Fibroblast of peridontal ligament (primary cell): ENCODE data around the gene PCBP3.
A peak's percentile ranks its signal among the peaks of the same experiment; 100 is the strongest.
"Not testable (repeated sequence)": the region's sequence is repeated elsewhere in the genome, so short reads cannot be mapped to it uniquely, and the experiment has no call there.

Experiments used
- DNase-seq: peaks from one replicate; pipeline ENCODE4 v3.0.0-alpha.2; 2010; ENCODE audit errors: extremely low read depth

The PCBP3 gene

DNA sequence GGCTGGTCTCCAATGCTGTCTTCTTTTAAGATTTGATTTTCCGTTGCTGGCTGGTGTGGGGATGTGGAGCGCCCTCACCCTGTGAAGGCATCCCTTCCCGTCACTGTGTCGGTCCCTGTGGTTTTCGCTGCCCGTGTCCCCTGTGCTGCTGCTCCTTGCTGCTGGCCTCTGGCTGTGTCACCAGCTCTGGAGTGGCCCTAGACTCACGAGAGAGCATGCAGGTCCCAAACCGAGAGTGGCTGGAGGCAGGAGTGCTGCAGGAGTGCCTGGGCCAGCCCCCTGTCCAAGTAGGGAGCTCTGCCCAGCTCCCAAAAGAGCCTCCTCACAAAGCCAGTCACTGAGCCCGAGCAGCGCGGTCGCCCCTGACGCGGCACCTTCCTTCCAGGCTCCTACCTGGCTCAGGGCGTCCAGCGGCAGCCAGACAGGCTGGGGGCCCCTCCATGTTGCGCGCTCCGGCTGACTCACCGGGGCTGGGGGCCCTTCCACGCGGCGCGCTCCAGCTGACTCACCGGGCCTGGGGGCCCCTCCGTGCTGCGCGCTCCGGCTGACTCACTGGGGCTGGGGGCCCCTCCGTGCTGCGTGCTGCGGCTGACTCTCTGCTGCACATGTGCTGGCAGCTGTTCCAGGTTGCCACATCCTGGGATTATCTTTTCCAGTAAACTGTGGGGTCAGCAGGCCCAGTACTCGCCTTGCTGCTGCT, 231.3 kb downstream of the PCBP3 start:
- DNase-seq = peak; percentile 93

- DNase-seq = no peak
Observed at GRCh38 chr21:45875416-45875760, 231.9 kb downstream of the PCBP3 start.

- DNase-seq = no peak
Observed at GRCh38 chr21:45875881-45876280, 232.4 kb downstream of the PCBP3 start.

- no peak for DNase-seq
Observed at GRCh38 chr21:45876381-45877170, 233.1 kb downstream of the PCBP3 start.

- no peak for DNase-seq
Observed at GRCh38 chr21:45877171-45877438, 233.6 kb downstream of the PCBP3 start.

GRCh38 chr21:45877821-45878469, 234.4 kb downstream of the PCBP3 start:
- no peak for DNase-seq

- peak; percentile 68 for DNase-seq
Observed at GRCh38 chr21:45880097-45881068, 236.9 kb downstream of the PCBP3 start.

DNA sequence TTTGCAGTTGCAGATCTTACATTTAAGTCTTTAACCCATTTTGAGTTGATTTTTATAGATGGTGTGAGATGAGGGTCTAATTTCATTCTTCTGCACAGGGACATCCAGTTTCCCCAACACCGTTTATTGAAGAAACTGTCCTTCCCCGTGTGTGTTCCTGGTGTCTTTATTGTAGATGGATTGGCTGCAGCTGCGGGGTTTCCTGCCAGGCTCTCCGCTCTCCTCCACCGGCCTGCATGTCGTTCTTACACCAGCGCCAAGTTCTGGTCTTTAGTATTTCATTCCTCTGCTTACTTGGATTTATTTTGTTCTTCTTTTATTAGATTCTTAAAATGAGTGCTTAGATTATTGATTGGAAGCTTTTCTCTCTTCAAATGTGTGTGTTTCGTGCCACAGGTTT, 239.1 kb downstream of the PCBP3 start:
- no peak for DNase-seq

DNA sequence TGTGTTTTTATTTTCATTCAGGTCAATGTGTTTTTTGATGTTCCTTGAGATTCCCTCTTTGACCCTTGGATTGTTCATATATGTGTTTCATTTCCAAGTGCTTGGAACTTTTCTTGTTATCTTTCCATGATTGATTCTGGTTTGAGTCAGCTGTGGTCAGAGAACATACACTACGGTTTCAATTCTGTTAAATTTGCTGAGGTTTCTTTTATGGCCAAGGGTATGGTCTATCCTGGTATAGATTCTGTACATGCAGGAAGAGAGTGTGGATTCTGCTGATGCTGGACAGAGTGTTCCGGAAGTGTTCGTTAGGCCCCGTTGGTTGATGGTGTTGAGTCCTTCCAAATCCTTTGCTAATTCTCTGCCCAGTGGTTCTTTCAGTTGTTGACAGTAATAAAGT, 239.6 kb downstream of the PCBP3 start:
- DNase-seq = no peak

DNA sequence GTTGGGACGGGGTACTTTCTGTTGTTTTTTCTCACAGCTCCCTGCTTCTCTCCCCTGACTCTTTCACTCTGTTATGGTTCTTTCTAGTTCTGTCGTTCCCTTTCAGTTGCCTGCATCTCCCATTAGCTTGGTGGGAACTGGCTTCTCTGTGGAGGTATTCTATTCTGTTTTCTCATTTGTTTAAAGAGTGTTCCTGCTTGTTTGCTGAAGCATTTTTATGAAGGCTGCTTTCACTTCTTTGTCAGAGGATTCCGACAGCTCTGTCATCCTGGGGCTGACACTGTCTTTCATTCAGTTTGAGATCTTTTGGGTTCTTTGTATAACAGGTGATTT, 242.0 kb downstream of the PCBP3 start:
- no peak for DNase-seq

DNA sequence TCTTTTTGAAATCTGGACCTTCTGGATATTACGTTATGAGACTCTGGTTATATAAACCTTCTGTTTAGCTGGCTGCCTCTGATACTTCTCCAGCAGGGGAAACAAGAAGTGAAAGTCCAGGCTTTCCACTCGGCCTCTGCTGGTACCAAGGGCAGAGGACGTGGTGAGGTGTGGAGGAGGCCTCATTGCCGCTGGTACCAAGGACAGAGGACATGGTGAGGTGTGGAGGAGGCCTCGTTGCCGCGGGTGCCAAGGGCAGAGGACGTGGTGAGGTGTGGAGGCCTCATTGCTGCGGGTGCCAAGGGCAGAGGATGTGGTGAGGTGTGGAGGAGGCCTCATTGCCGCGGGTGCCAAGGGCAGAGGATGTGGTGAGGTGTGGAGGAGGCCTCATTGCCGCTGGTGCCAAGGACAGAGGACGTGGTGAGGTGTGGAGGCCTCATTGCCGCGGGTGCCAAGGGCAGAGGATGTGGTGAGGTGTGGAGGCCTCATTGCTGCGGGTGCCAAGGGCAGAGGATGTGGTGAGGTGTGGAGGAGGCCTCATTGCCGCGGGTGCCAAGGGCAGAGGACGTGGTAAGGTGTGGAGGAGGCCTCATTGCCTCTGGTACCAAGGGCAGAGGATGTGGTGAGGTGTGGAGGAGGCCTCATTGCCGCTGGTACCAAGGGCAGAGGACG, 242.5 kb downstream of the PCBP3 start:
- not testable (repeated sequence) for DNase-seq

DNA sequence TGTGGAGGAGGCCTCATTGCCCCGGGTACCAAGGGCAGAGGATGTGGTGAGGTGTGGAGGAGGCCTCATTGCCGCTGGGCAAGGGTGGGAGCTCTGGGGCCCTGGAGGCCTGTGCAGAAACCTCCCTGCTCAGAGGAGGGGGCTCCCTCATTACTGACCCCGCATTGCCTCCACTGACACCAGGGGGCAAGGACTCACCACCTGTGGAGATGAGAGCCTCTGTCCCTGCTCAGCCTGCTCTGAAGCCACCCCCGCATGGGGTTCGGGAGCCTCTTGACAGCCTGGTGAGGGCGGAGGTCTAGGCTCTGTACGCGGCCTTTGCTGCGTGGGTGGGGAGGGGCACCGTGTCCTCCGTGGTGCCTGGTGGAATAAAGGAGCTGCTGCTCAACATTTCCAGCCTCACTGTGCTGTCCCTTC, 243.1 kb downstream of the PCBP3 start:
- no peak for DNase-seq

GRCh38 chr21:45887120-45887611, 243.6 kb downstream of the PCBP3 start:
- peak; percentile 41 for DNase-seq

- DNase-seq = no peak
Observed at GRCh38 chr21:45887788-45888187, 244.3 kb downstream of the PCBP3 start.

DNA sequence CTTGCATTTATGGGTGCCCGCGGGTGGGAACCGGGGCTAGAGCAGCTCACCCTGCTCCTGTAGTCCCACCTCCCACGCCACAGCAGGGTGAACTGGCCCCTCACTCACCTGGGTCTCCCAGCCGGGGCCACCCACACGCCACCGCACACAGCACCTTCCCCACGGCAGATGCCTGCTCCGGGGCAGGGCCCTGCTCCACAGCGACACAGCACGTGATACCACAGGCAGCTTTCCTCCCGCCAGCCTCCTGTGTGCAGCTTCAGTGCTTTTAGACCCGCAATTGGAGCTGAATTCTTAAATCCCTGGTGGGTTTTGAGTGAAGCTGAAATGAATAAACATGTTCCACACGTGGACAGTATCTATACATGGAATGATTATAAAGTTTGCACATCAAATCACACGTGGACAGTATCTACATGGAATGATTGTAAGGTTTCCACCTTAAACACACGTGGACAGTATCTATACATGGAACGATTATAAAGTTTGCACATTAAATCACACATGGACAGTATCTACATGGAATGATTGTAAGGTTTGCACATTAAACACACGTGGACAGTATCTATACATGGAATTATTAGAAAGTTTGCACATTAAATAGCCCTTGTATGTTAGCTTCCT, 245.0 kb downstream of the PCBP3 start:
- no peak for DNase-seq

DNA sequence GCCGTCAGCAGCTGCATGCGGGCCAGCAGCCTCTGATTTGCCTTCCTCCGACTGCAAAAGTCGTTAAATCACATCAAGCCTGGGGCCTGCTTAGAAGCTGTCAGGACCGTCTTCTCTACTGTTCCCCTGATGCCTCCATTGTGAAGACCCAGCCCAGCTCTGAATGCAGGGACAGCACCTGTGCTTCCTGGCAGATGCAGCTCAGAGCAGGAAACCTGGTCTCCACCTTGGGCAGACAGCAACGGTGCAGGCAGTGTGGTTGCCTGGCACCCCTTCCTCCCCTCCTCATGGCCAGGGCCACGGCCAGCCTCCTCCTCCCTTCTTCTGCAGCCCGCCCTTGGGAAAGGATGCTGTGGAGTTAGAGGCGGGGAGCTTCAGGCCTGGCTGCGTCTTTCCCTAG, 245.7 kb downstream of the PCBP3 start:
- no peak for DNase-seq

GRCh38 chr21:45889961-45890360, 246.4 kb downstream of the PCBP3 start:
- DNase-seq = no peak

GRCh38 chr21:45891388-45892155, 248.0 kb downstream of the PCBP3 start:
- no peak for DNase-seq

GRCh38 chr21:45892156-45892915, 248.8 kb downstream of the PCBP3 start:
- no peak for DNase-seq
